ENCODE data around the gene SLC44A3. TPM values are rescaled to one million over a fixed set of nuclear protein-coding genes. Genes with fewer than 3 reads are reported as not detected.

The SLC44A3 gene
- total RNA-seq, 1 experiment from 2014 or later = 32.0 TPM

DNA sequence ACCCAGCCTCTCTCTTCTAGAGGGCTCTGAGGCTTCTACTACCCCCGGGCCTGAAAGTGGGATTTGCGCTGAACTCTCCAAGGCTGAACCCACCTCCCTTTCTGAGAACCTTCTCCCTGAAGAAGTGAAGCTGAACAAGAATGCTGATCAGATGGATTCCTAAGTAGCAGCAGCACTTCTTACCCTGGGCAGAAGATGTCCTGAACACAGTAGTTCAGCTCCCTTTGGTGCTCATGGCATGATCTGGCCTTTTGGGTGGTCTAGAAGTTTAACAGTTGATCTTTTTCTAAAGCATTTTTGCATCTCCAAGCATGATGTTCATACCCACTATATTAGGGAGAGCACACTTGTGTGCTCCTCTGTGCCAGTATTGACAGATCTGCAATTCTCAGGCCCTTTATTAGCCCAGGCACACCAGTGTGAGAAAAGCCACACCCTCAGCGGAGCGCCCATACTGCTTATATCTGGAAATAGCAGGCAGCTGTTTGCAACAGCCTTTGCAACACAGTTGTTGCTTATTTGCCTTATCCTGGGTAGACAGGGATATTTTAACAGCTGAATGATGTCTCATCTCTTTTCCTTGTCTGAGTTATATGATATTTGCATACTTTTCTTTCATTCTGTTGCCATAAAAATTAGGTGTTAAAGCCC lies 72.6 kb downstream of the SLC44A3 start:
- intact Hi-C loops (cut with micrococcal nuclease; ENCODE audit: unreplicated experiment) = no loop called here

DNA sequence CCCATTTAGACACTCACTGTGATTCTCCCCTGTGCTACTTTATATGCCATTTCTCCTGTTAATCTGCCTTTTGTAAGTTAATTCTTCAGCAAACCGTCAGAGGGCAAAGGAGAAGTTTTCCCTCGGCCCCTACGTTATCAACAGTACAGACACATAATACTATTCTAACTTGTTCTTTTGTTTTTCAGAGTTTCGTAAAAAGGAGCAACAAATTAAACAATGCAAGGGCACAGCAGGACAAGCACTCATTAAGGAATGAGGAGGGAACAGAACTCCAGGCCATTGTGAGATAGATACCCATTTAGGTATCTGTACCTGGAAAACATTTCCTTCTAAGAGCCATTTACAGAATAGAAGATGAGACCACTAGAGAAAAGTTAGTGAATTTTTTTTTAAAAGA lies 74.5 kb downstream of the SLC44A3 start:
- H3K4me1 Mint-ChIP-seq (ENCODE audit: low read depth, unreplicated experiment) = no peaks in the 10 kb centered on the region
- DNase-seq = no peak
- intact Hi-C loops (cut with micrococcal nuclease; ENCODE audit: unreplicated experiment) = loop anchor here (5.0 kb wide), 1 partner anchor 148 kb away; no protein-coding TSS in a partner anchor
- H3K9me3 Mint-ChIP-seq (ENCODE audit: low read depth, unreplicated experiment) = no peaks in the 10 kb centered on the region
- peaks cover 39% of the 10 kb centered on the region for H3K36me3 Mint-ChIP-seq (ENCODE audit: insufficient read depth, unreplicated experiment)
- BruUV-seq (replicated peaks) = no TSS peak
- TF ChIP-seq, protein P1, sequence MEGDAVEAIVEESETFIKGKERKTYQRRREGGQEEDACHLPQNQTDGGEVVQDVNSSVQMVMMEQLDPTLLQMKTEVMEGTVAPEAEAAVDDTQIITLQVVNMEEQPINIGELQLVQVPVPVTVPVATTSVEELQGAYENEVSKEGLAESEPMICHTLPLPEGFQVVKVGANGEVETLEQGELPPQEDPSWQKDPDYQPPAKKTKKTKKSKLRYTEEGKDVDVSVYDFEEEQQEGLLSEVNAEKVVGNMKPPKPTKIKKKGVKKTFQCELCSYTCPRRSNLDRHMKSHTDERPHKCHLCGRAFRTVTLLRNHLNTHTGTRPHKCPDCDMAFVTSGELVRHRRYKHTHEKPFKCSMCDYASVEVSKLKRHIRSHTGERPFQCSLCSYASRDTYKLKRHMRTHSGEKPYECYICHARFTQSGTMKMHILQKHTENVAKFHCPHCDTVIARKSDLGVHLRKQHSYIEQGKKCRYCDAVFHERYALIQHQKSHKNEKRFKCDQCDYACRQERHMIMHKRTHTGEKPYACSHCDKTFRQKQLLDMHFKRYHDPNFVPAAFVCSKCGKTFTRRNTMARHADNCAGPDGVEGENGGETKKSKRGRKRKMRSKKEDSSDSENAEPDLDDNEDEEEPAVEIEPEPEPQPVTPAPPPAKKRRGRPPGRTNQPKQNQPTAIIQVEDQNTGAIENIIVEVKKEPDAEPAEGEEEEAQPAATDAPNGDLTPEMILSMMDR (IDR thresholded peaks at IDR 0.05; ENCODE audit: unreplicated experiment) = no peak
- CTCF ChIA-PET = no interaction called here
- H3K27ac Mint-ChIP-seq (ENCODE audit: unreplicated experiment) = no peak overlapping the region
- H3K4me3 Mint-ChIP-seq (ENCODE audit: low read depth, unreplicated experiment) = no peak overlapping the region
- H3K27me3 Mint-ChIP-seq (ENCODE audit: unreplicated experiment) = no peaks in the 10 kb centered on the region

More for the DNA sequence above, 72.6 kb downstream of the SLC44A3 start:
- no peaks in the 10 kb centered on the region for H3K4me1 Mint-ChIP-seq (ENCODE audit: low read depth, unreplicated experiment)
- no peaks in the 10 kb centered on the region for H3K27me3 Mint-ChIP-seq (ENCODE audit: unreplicated experiment)
- DNase-seq = no peak
- H3K36me3 Mint-ChIP-seq (ENCODE audit: insufficient read depth, unreplicated experiment) = peaks cover 33% of the 10 kb centered on the region
- TF ChIP-seq, protein P1 (IDR thresholded peaks at IDR 0.05; ENCODE audit: unreplicated experiment) = no peak
- CTCF ChIA-PET = interaction anchor here (0.7 kb wide), 1 partner anchor 19 kb away, joined by 3 read pairs; no protein-coding TSS in a partner anchor
- H3K27ac Mint-ChIP-seq (ENCODE audit: unreplicated experiment) = no peak overlapping the region
- no peak overlapping the region for H3K4me3 Mint-ChIP-seq (ENCODE audit: low read depth, unreplicated experiment)
- H3K9me3 Mint-ChIP-seq (ENCODE audit: low read depth, unreplicated experiment) = no peaks in the 10 kb centered on the region
- no TSS peak for BruUV-seq (replicated peaks)

DNA sequence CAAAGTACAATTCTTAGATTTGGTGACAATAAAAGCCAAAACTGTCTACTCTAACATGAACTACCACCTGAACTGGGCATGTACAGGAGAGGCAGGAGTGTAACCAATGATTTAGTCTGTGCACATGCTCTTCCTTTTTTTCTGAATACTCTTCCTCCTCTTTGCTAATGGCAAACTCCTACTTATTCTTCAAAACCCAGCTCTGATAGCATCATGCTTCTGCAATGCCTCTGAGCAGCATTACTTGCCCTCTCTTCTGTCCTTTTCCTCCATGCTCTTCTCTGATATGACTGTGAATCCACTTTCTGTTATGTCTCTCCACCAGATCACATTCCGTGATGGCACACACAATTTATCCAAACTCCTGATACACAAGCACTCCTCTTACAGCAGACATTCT lies 75.4 kb downstream of the SLC44A3 start:
- DNase-seq = no peak
- TF ChIP-seq, protein P1 (IDR thresholded peaks at IDR 0.05; ENCODE audit: unreplicated experiment) = no peak
- H3K36me3 Mint-ChIP-seq (ENCODE audit: insufficient read depth, unreplicated experiment) = peaks cover 44% of the 10 kb centered on the region
- CTCF ChIA-PET = no interaction called here
- H3K27ac Mint-ChIP-seq (ENCODE audit: unreplicated experiment) = no peak overlapping the region
- BruUV-seq (replicated peaks) = no TSS peak
- no peak overlapping the region for H3K4me3 Mint-ChIP-seq (ENCODE audit: low read depth, unreplicated experiment)
- intact Hi-C loops (cut with micrococcal nuclease; ENCODE audit: unreplicated experiment) = loop anchor here (5.0 kb wide), 1 partner anchor 147 kb away; no protein-coding TSS in a partner anchor
- H3K4me1 Mint-ChIP-seq (ENCODE audit: low read depth, unreplicated experiment) = no peaks in the 10 kb centered on the region
- no peaks in the 10 kb centered on the region for H3K9me3 Mint-ChIP-seq (ENCODE audit: low read depth, unreplicated experiment)
- H3K27me3 Mint-ChIP-seq (ENCODE audit: unreplicated experiment) = no peaks in the 10 kb centered on the region

DNA sequence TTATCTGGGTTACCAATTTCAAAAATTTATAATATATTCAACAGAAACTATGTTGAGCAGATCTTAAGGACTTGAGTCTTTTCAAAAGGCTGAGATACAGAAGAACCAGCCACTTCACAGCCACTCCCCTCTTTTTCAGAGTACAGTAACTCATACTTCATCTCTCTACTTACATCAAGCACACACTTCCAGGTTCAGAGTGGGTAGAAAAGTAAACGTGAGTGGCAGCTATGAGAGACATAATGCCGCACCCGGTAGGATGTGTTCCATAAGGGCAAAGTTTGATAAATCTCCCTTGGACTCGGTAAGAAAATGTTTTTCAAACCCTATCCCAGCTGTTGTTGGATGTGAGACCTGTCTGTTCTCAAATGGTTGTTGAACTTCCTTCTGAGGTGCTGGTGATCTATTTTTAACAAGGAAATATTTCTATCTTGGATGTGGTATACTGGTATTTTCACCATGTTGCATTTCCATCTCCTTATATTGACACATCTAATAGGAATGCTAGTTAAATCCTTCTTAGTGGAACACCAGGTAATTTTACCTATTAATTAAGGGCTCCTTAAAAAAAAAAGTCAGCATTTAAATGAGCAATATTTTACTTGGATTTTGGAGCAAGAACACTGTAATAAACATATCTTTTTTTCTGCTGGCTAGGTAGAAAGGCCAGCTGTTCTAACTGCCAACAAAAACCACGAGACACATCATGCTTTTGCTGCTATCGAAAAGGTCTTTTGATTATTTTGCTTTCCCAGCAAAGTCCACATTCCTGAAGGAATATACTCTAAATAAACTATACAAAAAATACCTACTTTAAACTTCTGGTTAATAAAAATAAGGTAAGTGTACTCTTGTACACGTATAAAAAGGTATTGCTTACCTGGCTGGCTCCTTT lies 78.6 kb downstream of the SLC44A3 start:
- Mint-ChIP-seq H3K4me3 (ENCODE audit: low read depth, unreplicated experiment) (no peak overlapping the region), H3K27ac (ENCODE audit: unreplicated experiment) (no peak overlapping the region), H3K4me1 (ENCODE audit: low read depth, unreplicated experiment) (no peaks in the 10 kb centered on the region), H3K9me3 (ENCODE audit: low read depth, unreplicated experiment) (no peaks in the 10 kb centered on the region), H3K27me3 (ENCODE audit: unreplicated experiment) (no peaks in the 10 kb centered on the region), H3K36me3 (ENCODE audit: insufficient read depth, unreplicated experiment) (peaks cover 48% of the 10 kb centered on the region)
- CTCF ChIA-PET = interaction anchor here (1.4 kb wide), 1 partner anchor 44 kb away, joined by 6 read pairs; no protein-coding TSS in a partner anchor
- no TSS peak for BruUV-seq (replicated peaks)
- TF ChIP-seq, protein P1 (IDR thresholded peaks at IDR 0.05; ENCODE audit: unreplicated experiment) = no peak
- DNase-seq = no peak
- intact Hi-C loops (cut with micrococcal nuclease; ENCODE audit: unreplicated experiment) = loop anchor here (5.0 kb wide), 1 partner anchor 144 kb away; no protein-coding TSS in a partner anchor
